Spleen (tissue), 11 donors: Measurements from ENCODE around the gene PSMB2. TPM values are rescaled to one million over a fixed set of nuclear protein-coding genes. Genes with fewer than 3 reads are reported as not detected.

Experiments used
- DNase-seq: peaks from one replicate; pipeline ENCODE4 v3.0.0-alpha.2; 2020
- H3K27ac ChIP-seq, 8 donors: fragments of 200-600 bp; sonication (generic) in 7 of 8; 1 replicate in 4 of 8; 2 replicates in 4 of 8; pipeline versions ENCODE4 v1.5.0 to v1.8.0; 2016 to 2021; ENCODE audit warnings: inconsistent platforms in 4 of 8, mild to moderate bottlenecking in 4 of 8, moderate library complexity in 1 of 8
- H3K27me3 ChIP-seq, 7 donors: fragments of 200-600 bp; sonication (generic) in 6 of 7; replicated peaks in 1 of 7; 1 replicate in 4 of 7; 2 replicates in 3 of 7; pipeline versions ENCODE4 v1.5.0 to v1.8.0; 2016 to 2021; ENCODE audit warnings: inconsistent platforms in 3 of 7, mild to moderate bottlenecking in 1 of 7
- H3K36me3 ChIP-seq, 6 donors: fragments of 200-600 bp; sonication (generic) in 5 of 6; 1 replicate in 4 of 6; 2 replicates in 2 of 6; pipeline versions ENCODE4 v1.5.0 to v1.8.0; 2016 to 2021; ENCODE audit warnings: inconsistent platforms in 2 of 6
- H3K4me1 ChIP-seq, 6 donors: fragments of 200-600 bp; sonication (generic) in 5 of 6; 1 replicate in 3 of 6; 2 replicates in 3 of 6; pipeline versions ENCODE4 v1.5.0 to v1.8.0; 2016 to 2021; ENCODE audit warnings: inconsistent platforms in 3 of 6
- H3K4me3 ChIP-seq, 8 donors: fragments of 200-600 bp; sonication (generic) in 7 of 8; 1 replicate in 4 of 8; 2 replicates in 4 of 8; pipeline versions ENCODE4 v1.5.0 to v1.8.0; 2016 to 2021; ENCODE audit warnings: inconsistent platforms in 4 of 8, mild to moderate bottlenecking in 4 of 8, moderate library complexity in 2 of 8
- H3K9me3 ChIP-seq, 8 donors: fragments of 200-600 bp; sonication (generic) in 7 of 8; 1 replicate in 4 of 8; 2 replicates in 4 of 8; pipeline versions ENCODE4 v1.5.0 to v1.8.0; 2016 to 2021; ENCODE audit warnings: inconsistent platforms in 4 of 8
- POLR2A ChIP-seq, 3 donors: fragments of 450-650 bp; IDR thresholded peaks; one replicate each; pipeline ENCODE4 v1.5.1; 2017; ENCODE audit warnings: antibody characterized with exemption in 3 of 3, mild to moderate bottlenecking in 1 of 3
- POLR2AphosphoS5 ChIP-seq, 3 donors: sonication (generic); formaldehyde crosslinking; IDR thresholded peaks; one replicate each; pipeline ENCODE4 v1.5.1; 2017; ENCODE audit warnings: antibody characterized with exemption in 3 of 3
- WGBS, 5 donors: extraction: QIAGEN DNeasy Blood & Tissue Kit in 3 of 5; methylation state at CpG; one replicate each; pipeline versions ENCODE4 v1.1.5 to v1.1.7; 2013 to 2018; 5-methylcytosine and 5-hydroxymethylcytosine counted together
- intact Hi-C: fragments of 100-400 bp; cut with DNase I; formaldehyde crosslinking; loops from one replicate; pipeline ENCODE4 v1.15.0; 2023; ENCODE audit warnings: low total_unique reads
- polyA plus RNA-seq, 3 donors: library from polyadenylated mRNA; stranded (reverse); fragments of 200-250 nt; gene quantifications; one replicate each; pipeline ENCODE4 v1.2.1, GENCODE V29; 2013
- total RNA-seq, 7 donors: library from RNA; depleted of rRNA in 3 of 7; stranded (reverse); fragments of >200 nt in 3 of 7; fragmentation: NEBNext Ultra II Directional in 4 of 7; extraction: Animal tissue kit (Norgen Biotek cat#: 25700) in 4 of 7; gene quantifications; one replicate each; pipeline versions ENCODE4 v1.1.0 to v1.2.1, GENCODE V29; 2016 to 2021
- TF ChIP-seq, protein P1 (sequence below), 11 experiments: fragments of 200-600 bp in 7 of 11; fragments of 450-650 bp in 4 of 11; sonication (generic) in 4 of 11; IDR thresholded peaks in 8 of 11; conservative IDR thresholded peaks in 3 of 11; 1 replicate in 7 of 11; 2 replicates in 4 of 11; pipeline versions ENCODE4 v1.4.0 to v1.8.0; 2016 to 2021; ENCODE audit warnings: antibody characterized with exemption in 11 of 11, inconsistent platforms in 4 of 11, mild to moderate bottlenecking in 1 of 11
- donor health status: healthy with polysubstance abuse.
- donor health status: DM: no; HTN: no; CAD: no; lungs with moderate emphysema.
- donor health status: DM: no; HTN: no; CAD: no.
- donor health status: Bipolar disorder and iron deficiency.
- donor health status: healthy.
- donor health status: DM: no; HTN: no; CAD: no.
- donor health status: DM: yes; HTN: yes; CAD: no.

Gene PSMB2
- total and polyA plus RNA-seq, 10 donors: 20.7 to 49.2 (median 45.1) TPM

DNA sequence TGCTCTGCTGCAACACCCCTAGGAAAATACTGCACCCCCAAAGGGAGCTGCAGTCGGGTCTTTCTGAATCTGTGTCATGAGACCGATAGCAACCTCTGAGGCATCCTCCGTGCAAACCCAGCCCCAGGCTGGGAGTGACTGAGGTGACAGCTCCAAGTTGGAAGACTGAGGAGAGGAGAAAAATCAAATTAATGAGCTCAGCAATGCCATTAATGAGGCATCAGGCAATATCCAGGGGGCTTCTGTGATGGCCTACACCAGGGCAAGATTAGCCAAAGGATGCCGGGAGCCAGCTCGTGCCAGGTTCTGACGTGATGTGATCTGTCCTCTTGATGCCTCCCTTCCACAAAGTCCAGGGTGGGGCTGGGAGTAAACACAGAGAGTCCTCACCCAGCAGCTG, 30.8 kb upstream of the PSMB2 start:
- Histone ChIP-seq H3K4me1 (no peaks in the 10 kb centered on the region), H3K27ac (no peak overlapping the region), H3K27me3 (peaks cover 0 to 26% (median 0%) of the 10 kb centered on the region in 7 donors), H3K36me3 (no peaks in the 10 kb centered on the region), H3K4me3 (no peak overlapping the region), H3K9me3 (no peaks in the 10 kb centered on the region)
- 81 to 94% (median 85%) methylated on average over 6 of the region's 6 CpGs for WGBS, 5 donors
- TF ChIP-seq, protein P1, sequence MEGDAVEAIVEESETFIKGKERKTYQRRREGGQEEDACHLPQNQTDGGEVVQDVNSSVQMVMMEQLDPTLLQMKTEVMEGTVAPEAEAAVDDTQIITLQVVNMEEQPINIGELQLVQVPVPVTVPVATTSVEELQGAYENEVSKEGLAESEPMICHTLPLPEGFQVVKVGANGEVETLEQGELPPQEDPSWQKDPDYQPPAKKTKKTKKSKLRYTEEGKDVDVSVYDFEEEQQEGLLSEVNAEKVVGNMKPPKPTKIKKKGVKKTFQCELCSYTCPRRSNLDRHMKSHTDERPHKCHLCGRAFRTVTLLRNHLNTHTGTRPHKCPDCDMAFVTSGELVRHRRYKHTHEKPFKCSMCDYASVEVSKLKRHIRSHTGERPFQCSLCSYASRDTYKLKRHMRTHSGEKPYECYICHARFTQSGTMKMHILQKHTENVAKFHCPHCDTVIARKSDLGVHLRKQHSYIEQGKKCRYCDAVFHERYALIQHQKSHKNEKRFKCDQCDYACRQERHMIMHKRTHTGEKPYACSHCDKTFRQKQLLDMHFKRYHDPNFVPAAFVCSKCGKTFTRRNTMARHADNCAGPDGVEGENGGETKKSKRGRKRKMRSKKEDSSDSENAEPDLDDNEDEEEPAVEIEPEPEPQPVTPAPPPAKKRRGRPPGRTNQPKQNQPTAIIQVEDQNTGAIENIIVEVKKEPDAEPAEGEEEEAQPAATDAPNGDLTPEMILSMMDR (IDR thresholded peaks at IDR 0.05 in 8 of 11, conservative IDR thresholded peaks at IDR 0.05 in 3 of 11): no peak
- TF ChIP-seq POLR2A (IDR thresholded peaks at IDR 0.05) (no peak), POLR2AphosphoS5 (IDR thresholded peaks at IDR 0.05) (no peak)
- no peak for DNase-seq
- intact Hi-C loops: no loop called here

DNA sequence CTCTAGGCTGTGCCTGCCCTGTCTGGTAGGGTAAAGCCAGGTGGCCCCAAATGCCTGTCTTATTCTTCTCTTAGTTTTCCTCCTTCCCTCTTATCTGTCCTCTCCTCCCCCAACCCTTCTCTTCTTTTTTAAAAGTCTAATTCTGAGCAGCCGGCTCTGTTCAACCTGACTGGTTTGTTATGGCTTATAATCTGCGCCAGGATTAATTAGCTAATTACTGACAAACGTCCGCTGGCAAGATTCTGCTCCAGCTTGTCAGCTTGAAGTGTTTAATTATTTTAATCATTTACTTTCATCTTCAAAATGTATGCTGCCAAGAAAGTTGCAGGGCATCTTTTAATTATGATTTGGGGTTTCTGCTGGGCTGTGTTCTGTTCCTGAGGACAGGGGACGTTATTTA, 27.2 kb upstream of the PSMB2 start:
- no peaks in the 10 kb centered on the region for H3K36me3 ChIP-seq
- no peak overlapping the region for H3K4me3 ChIP-seq
- H3K27ac ChIP-seq: no peak overlapping the region
- H3K27me3 ChIP-seq: peaks cover 0 to 42% (median 0%) of the 10 kb centered on the region in 7 donors
- H3K9me3 ChIP-seq: no peaks in the 10 kb centered on the region
- WGBS, 5 donors: 80 to 89% (median 85%) methylated on average over 5 of the region's 5 CpGs
- TF ChIP-seq POLR2A (IDR thresholded peaks at IDR 0.05): no peak
- TF ChIP-seq POLR2AphosphoS5 (IDR thresholded peaks at IDR 0.05): no peak
- TF ChIP-seq, protein P1 (IDR thresholded peaks at IDR 0.05 in 8 of 11, conservative IDR thresholded peaks at IDR 0.05 in 3 of 11): no peak
- intact Hi-C loops: no loop called here
- no peaks in the 10 kb centered on the region for H3K4me1 ChIP-seq
- no peak for DNase-seq

DNA sequence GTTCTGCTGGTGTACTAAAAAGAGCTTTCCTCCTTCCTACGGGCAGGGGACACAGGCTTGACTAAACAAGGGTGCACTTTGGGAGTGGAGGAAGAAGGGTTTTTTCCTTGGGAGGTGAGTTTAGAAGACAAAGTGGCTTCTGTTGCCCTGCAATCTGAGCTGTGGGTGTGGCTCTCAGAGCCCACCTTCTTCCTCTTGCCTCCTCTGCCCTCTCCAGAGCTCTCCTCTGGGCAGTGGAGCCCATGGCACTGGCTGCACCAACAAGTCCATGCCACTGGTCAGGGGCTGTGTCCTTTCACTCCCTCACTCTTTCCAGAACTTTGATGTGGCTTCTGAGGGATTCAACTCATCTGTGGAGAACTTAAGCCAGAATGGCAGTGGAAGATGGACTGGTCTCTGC, 25.6 kb upstream of the PSMB2 start:
- Histone ChIP-seq H3K4me1 (no peaks in the 10 kb centered on the region), H3K36me3 (no peaks in the 10 kb centered on the region), H3K4me3 (no peak overlapping the region), H3K9me3 (no peaks in the 10 kb centered on the region), H3K27ac (no peak overlapping the region), H3K27me3 (peaks cover 0 to 28% (median 0%) of the 10 kb centered on the region in 7 donors)
- no peak for TF ChIP-seq POLR2AphosphoS5 (IDR thresholded peaks at IDR 0.05)
- TF ChIP-seq POLR2A (IDR thresholded peaks at IDR 0.05): no peak
- TF ChIP-seq, protein P1 (IDR thresholded peaks at IDR 0.05 in 8 of 11, conservative IDR thresholded peaks at IDR 0.05 in 3 of 11): no peak
- intact Hi-C loops: no loop called here
- no peak for DNase-seq
- WGBS, 5 donors: 37 to 53% (median 46%) methylated on average over 1 of the region's 1 CpG

DNA sequence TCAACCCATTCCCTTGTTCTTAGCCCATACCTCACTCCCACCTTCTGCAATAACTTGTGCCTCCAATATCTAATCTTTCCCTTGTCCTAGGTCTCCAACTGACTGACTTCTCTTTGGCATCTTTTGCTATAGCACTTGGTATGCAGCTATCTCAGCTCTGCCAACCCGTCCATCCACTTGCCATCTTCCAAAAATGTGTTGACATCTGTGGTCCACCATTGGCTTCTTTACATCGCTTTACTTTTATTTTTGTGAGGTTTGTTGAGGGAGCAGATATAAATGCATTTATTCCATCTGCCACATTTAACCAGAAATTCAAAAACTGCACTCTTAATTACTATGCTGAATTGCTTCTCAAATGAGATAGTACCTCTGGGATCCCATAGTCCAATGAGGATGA, 24.9 kb upstream of the PSMB2 start:
- no peak for DNase-seq
- TF ChIP-seq POLR2AphosphoS5 (IDR thresholded peaks at IDR 0.05): no peak
- TF ChIP-seq, protein P1 (IDR thresholded peaks at IDR 0.05 in 8 of 11, conservative IDR thresholded peaks at IDR 0.05 in 3 of 11): no peak
- no peak for TF ChIP-seq POLR2A (IDR thresholded peaks at IDR 0.05)
- peaks cover 0 to 25% (median 0%) of the 10 kb centered on the region in 7 donors for H3K27me3 ChIP-seq
- H3K27ac ChIP-seq: no peak overlapping the region
- H3K36me3 ChIP-seq: no peaks in the 10 kb centered on the region
- intact Hi-C loops: no loop called here
- no peaks in the 10 kb centered on the region for H3K4me1 ChIP-seq
- H3K9me3 ChIP-seq: no peaks in the 10 kb centered on the region
- no peak overlapping the region for H3K4me3 ChIP-seq
- 79 to 91% (median 82%) methylated on average over 2 of the region's 2 CpGs for WGBS, 5 donors
